ENCODE results near the gene PDZD2.

The PDZD2 gene

DNA sequence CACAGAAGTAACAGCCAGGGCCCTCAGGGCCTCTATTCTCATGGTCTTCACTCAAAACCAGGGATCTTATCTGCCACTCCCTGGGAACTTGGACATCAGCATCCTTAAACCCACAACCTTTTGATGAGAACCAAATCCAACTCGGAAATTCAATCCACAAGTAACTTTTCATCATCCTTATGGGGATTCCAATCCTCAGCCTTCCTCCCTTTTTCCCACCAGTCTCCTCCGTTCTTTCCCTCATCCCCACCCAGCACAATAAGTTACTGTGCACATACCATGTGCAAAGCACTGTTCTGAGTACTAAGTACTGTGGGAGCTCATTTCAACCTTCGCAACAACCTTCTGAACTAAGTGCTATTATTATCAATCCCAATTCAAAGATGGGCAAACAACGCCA lies 518.1 kb downstream of the PDZD2 start:
- no peak for DNase-seq

DNA sequence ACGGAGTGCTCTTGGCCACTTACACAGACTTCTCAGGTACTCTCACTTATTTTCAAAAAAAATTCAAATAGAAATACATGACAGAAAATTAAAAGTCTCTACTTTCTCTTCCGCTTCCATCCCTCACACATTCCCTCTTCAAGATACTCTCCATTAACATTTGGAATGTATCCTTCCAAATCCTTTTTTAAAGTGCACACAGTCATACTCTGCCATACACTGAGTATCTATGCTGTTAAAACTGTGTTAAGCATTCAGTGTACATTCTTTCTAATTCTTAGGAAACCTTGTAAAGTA lies 519.7 kb downstream of the PDZD2 start:
- no peak for DNase-seq

DNA sequence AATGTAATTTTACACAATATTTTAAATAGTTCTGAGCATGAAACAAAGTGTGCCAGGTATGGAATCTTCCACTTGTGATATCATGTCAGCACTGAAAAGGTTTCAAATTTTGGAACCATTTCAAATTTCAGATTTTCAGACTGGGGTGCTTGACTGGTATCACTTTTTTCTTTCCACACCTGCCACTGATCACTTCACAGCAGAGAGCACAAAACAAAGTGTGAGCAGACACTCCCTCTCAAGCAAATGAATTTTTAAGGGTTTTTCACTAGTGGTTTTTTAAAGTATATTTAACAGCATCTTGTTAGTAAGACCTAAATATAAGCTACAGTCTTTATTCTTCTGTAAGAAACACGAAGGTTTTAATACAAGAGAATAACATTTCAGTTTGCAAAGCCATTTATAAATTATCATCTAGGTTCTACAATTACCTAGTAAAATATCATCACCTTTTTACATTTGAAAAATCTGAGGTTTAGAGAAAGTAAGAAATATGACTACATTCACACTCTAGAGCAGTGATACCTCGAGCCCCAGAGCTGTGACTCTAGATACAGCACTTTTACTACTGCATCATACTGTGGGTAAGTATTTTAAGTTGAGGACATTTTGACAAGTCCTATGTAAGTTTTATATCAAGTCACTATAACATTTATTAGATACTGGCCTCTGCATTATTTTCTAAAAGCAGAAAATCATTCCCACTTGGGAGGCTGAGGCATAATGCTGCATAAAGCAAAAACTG lies 520.6 kb downstream of the PDZD2 start:
- DNase-seq, result no peak

DNA sequence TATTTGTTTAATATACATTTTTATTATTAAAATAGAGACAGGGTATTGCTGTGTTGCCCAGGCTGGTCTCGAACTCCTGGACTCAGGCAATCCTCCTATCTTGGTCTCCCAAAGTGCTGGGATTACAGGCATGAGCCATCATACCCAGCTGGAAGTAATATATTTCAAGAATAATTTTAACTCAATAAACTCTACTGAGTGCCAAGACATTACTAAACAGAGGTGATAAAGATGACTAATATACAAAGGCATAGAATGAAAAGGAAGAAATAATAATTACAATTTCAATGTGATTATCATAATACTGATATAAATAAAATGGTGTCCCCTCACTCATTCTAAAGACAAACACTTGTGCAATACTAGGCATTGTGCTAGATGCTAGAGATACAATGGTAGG lies 521.3 kb downstream of the PDZD2 start:
- no peak for DNase-seq
